H1 (cell line): ENCODE results near the gene NKTR.

Source experiments
- CREB1 ChIP-seq: IDR thresholded peaks from 2 replicates; pipeline ENCODE4 v1.6.1; 2012; ENCODE audit warnings: inconsistent platforms
- EP300 ChIP-seq, 2 experiments: IDR thresholded peaks; 1 replicate in 1 of 2; 2 replicates in 1 of 2; pipeline ENCODE4 v1.6.1; 2011 to 2012; ENCODE audit warnings: low read depth in 2 of 2, low read length in 2 of 2, mild to moderate bottlenecking in 2 of 2, borderline replicate concordance in 1 of 2, inconsistent platforms in 1 of 2, moderate library complexity in 1 of 2
- TF ChIP-seq, protein P1 (sequence below), 3 experiments: IDR thresholded peaks; 1 replicate in 2 of 3; 2 replicates in 1 of 3; pipeline versions ENCODE4 v1.5.1 to v1.6.1; 2011; ENCODE audit warnings: low read length in 3 of 3, mild to moderate bottlenecking in 3 of 3, inconsistent platforms in 2 of 3, low read depth in 1 of 3, moderate library complexity in 1 of 3; ENCODE audit not compliant: insufficient read depth in 1 of 3; ENCODE audit errors: control extremely low read depth in 1 of 3

DNA sequence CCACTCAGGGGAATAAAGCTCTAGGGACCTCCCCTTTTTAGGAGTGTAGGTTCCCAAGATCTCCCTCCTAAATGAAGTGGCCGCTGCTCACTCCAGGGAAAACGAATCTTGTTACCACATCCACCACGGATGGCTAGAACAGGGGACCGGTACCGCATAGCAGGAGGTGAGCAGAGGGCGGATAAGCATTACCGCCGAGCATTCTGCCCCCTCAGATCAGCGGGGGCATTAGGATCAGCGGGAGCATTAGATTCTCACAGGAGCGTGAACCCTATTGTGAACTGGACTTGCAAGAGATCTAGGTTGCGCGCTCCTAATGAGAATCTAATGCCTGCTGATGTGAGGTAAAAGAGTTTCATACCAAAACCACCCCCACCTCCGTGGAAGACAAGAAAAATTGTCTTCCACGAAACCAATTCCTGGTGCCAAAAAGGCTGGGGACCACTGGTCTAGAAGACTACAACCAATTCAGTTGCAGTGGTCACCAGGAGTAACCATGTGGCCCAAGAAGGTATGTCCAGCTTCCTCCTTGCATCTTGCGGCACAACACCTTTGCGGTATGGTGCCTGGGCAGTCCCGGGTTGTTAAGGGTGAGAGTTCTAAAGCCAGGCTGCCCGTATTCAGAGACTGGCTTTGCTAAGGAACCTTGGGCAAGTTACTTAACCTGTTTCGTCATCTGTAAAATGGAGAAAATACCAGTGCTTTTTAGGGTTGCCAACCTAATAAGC is 10.9 kb upstream of the NKTR start:
- TF ChIP-seq, protein P1, sequence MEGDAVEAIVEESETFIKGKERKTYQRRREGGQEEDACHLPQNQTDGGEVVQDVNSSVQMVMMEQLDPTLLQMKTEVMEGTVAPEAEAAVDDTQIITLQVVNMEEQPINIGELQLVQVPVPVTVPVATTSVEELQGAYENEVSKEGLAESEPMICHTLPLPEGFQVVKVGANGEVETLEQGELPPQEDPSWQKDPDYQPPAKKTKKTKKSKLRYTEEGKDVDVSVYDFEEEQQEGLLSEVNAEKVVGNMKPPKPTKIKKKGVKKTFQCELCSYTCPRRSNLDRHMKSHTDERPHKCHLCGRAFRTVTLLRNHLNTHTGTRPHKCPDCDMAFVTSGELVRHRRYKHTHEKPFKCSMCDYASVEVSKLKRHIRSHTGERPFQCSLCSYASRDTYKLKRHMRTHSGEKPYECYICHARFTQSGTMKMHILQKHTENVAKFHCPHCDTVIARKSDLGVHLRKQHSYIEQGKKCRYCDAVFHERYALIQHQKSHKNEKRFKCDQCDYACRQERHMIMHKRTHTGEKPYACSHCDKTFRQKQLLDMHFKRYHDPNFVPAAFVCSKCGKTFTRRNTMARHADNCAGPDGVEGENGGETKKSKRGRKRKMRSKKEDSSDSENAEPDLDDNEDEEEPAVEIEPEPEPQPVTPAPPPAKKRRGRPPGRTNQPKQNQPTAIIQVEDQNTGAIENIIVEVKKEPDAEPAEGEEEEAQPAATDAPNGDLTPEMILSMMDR (IDR thresholded peaks at IDR 0.05; ENCODE audit: control extremely low read depth in 1 of 3, insufficient read depth in 1 of 3, low read depth in 1 of 3, low read length in 3 of 3) = no peak
- TF ChIP-seq EP300 (IDR thresholded peaks at IDR 0.05; ENCODE audit: borderline replicate concordance in 1 of 2, low read depth in 2 of 2, low read length in 2 of 2) (no peak), CREB1 (no peak)
